H9 (cell line): ENCODE results near the gene IL1RAPL1. TPM values are rescaled to one million over a fixed set of nuclear protein-coding genes. Genes with fewer than 3 reads are reported as not detected.

ENCODE experiments used
- DNase-seq: peaks from one replicate; pipeline ENCODE4 v3.0.0-alpha.2; 2017
- H2AFZ ChIP-seq: one replicate; pipeline ENCODE4 v1.6.1; 2013; ENCODE audit warnings: mild to moderate bottlenecking, low read length, control low read depth, moderate library complexity
- H2AK5ac ChIP-seq: 2 replicates; pipeline ENCODE4 v1.6.1; 2013; ENCODE audit warnings: low read length, control low read depth, mixed read lengths; ENCODE audit not compliant: insufficient read length
- H2BK120ac ChIP-seq: one replicate; pipeline ENCODE4 v1.6.1; 2013; ENCODE audit warnings: low read depth, mild to moderate bottlenecking, low read length, control low read depth, inconsistent platforms; ENCODE audit not compliant: poor library complexity, severe bottlenecking
- H2BK12ac ChIP-seq: 2 replicates; pipeline ENCODE4 v1.6.1; 2013; ENCODE audit warnings: low read length, control low read depth, mixed read lengths, low read depth; ENCODE audit not compliant: insufficient read length
- H2BK15ac ChIP-seq: 2 replicates; pipeline ENCODE4 v1.6.1; 2013; ENCODE audit warnings: low read depth, low read length, control low read depth
- H2BK20ac ChIP-seq: one replicate; pipeline ENCODE4 v1.6.1; 2013; ENCODE audit warnings: low read depth, mild to moderate bottlenecking, low read length, control low read depth, inconsistent platforms; ENCODE audit not compliant: poor library complexity, severe bottlenecking
- H2BK5ac ChIP-seq: 2 replicates; pipeline ENCODE4 v1.6.1; 2013; ENCODE audit warnings: low read length, control low read depth, mixed read lengths; ENCODE audit not compliant: insufficient read length
- H3K14ac ChIP-seq: 2 replicates; pipeline ENCODE4 v1.6.1; 2013; ENCODE audit warnings: low read length, control low read depth; ENCODE audit not compliant: insufficient read depth
- H3K18ac ChIP-seq: 2 replicates; pipeline ENCODE4 v1.6.1; 2013; ENCODE audit warnings: low read depth, mild to moderate bottlenecking, mixed read lengths, low read length, control low read depth; ENCODE audit not compliant: insufficient read length
- H3K23ac ChIP-seq: 2 replicates; pipeline ENCODE4 v1.6.1; 2013; ENCODE audit warnings: low read length, control low read depth, mixed read lengths, low read depth; ENCODE audit not compliant: insufficient read length
- H3K23me2 ChIP-seq: 2 replicates; pipeline ENCODE4 v1.6.1; 2013; ENCODE audit warnings: low read depth, mild to moderate bottlenecking, mixed read lengths, low read length, control low read depth; ENCODE audit not compliant: insufficient read length, poor library complexity, severe bottlenecking
- H3K27ac ChIP-seq: 2 replicates; pipeline ENCODE4 v1.5.1; 2013; ENCODE audit warnings: low read length, control low read depth, mixed read lengths, low read depth; ENCODE audit not compliant: insufficient read length
- H3K27me3 ChIP-seq: 2 replicates; pipeline ENCODE4 v1.6.1; 2013; ENCODE audit warnings: low read length, control low read depth, inconsistent platforms; ENCODE audit not compliant: insufficient read depth
- H3K4ac ChIP-seq: 2 replicates; pipeline ENCODE4 v1.6.1; 2013; ENCODE audit warnings: low read depth, mild to moderate bottlenecking, control low read depth, inconsistent platforms, low read length, moderate library complexity
- H3K4me1 ChIP-seq: 2 replicates; pipeline ENCODE4 v1.6.1; 2013; ENCODE audit warnings: low read length, control low read depth, inconsistent platforms; ENCODE audit not compliant: insufficient read depth
- H3K4me2 ChIP-seq: 2 replicates; pipeline ENCODE4 v1.6.1; 2013; ENCODE audit warnings: low read length, control low read depth, mixed read lengths; ENCODE audit not compliant: insufficient read length, insufficient read depth
- H3K56ac ChIP-seq: 2 replicates; pipeline ENCODE4 v1.6.1; 2013; ENCODE audit warnings: low read depth, mild to moderate bottlenecking, mixed read lengths, low read length, control low read depth; ENCODE audit not compliant: insufficient read length
- H3K79me1 ChIP-seq: 2 replicates; pipeline ENCODE4 v1.6.1; 2013; ENCODE audit warnings: low read depth, mild to moderate bottlenecking, moderate library complexity, low read length, control low read depth, inconsistent platforms; ENCODE audit not compliant: insufficient read depth, poor library complexity, severe bottlenecking
- H3K79me2 ChIP-seq: 2 replicates; pipeline ENCODE4 v1.6.1; 2013; ENCODE audit warnings: low read length, control low read depth, inconsistent platforms; ENCODE audit not compliant: insufficient read depth
- H3K9ac ChIP-seq: 2 replicates; pipeline ENCODE4 v1.6.1; 2013; ENCODE audit warnings: low read length, control low read depth, mixed read lengths; ENCODE audit not compliant: insufficient read length; ENCODE audit errors: extremely low read depth
- H3K9me3 ChIP-seq: one replicate; pipeline ENCODE4 v1.6.1; 2013; ENCODE audit warnings: low read depth, low read length, inconsistent platforms; ENCODE audit not compliant: control insufficient read depth
- H3T11ph ChIP-seq: one replicate; pipeline ENCODE4 v1.6.1; 2013; ENCODE audit warnings: mild to moderate bottlenecking, low read length, control low read depth, inconsistent platforms
- H4K20me1 ChIP-seq: one replicate; pipeline ENCODE4 v1.6.1; 2013; ENCODE audit not compliant: control insufficient read depth, insufficient read length, insufficient read depth
- H4K5ac ChIP-seq: 2 replicates; pipeline ENCODE4 v1.6.1; 2013; ENCODE audit warnings: low read depth, mild to moderate bottlenecking, mixed read lengths, low read length, control low read depth; ENCODE audit not compliant: insufficient read length
- H4K8ac ChIP-seq: replicated peaks from 2 replicates; pipeline ENCODE4 v1.6.1; 2013; ENCODE audit warnings: low read length, control low read depth, mixed read lengths, low read depth; ENCODE audit not compliant: insufficient read length
- H4K91ac ChIP-seq: 2 replicates; pipeline ENCODE4 v1.6.1; 2013; ENCODE audit warnings: low read depth, mild to moderate bottlenecking, moderate library complexity, mixed read lengths, low read length, control low read depth; ENCODE audit not compliant: insufficient read length
- H3K27ac Mint-ChIP-seq, 3 experiments: 2 replicates in 2 of 3; 3 replicates in 1 of 3; pipeline ENCODE4 v1.8.0; 2020 to 2021; ENCODE audit warnings: mixed read lengths in 3 of 3, mild to moderate bottlenecking in 1 of 3, moderate library complexity in 1 of 3
- H3K27me3 Mint-ChIP-seq: 2 replicates; pipeline ENCODE4 v1.8.0; 2021; ENCODE audit warnings: low read depth, mild to moderate bottlenecking, moderate library complexity, mixed read lengths
- H3K36me3 Mint-ChIP-seq, 3 experiments: 2 replicates in 2 of 3; 3 replicates in 1 of 3; pipeline ENCODE4 v1.8.0; 2020 to 2021; ENCODE audit warnings: low read depth in 3 of 3, mixed read lengths in 3 of 3; ENCODE audit not compliant: insufficient read depth in 1 of 3
- H3K4me1 Mint-ChIP-seq, 2 experiments: 2 replicates each; pipeline ENCODE4 v1.8.0; 2020; ENCODE audit warnings: mixed read lengths in 2 of 2
- H3K4me3 Mint-ChIP-seq, 2 experiments: 2 replicates in 1 of 2; 3 replicates in 1 of 2; pipeline ENCODE4 v1.8.0; 2020 to 2021; ENCODE audit warnings: mild to moderate bottlenecking in 2 of 2, mixed read lengths in 2 of 2, moderate library complexity in 1 of 2
- H3K9me3 Mint-ChIP-seq, 2 experiments: 2 replicates in 1 of 2; 3 replicates in 1 of 2; pipeline ENCODE4 v1.8.0; 2020; ENCODE audit warnings: mild to moderate bottlenecking in 2 of 2, mixed read lengths in 2 of 2, moderate library complexity in 1 of 2
- WGBS: extraction: QIAGEN DNeasy Blood & Tissue Kit; methylation state at CpG from one replicate; pipeline ENCODE4 v1.1.7; 2013; ENCODE audit warnings: missing lambda C conversion rate, low lambda C conversion rate, mixed read lengths; ENCODE audit not compliant: insufficient read length; ENCODE audit errors: extremely low coverage; 5-methylcytosine and 5-hydroxymethylcytosine counted together
- total RNA-seq: library from RNA; stranded (reverse); gene quantifications from 2 replicates; pipeline ENCODE4 v1.2.1, GENCODE V29; 2021
- TF ChIP-seq, protein P1 (sequence below): fragments of 200-600 bp; sonication (generic); conservative IDR thresholded peaks from 3 replicates; pipeline ENCODE4 v1.8.0; 2021; ENCODE audit warnings: antibody characterized with exemption, mild to moderate bottlenecking

IL1RAPL1 gene
- total RNA-seq, 1 experiment from 2014 or later: 0.31 TPM

DNA sequence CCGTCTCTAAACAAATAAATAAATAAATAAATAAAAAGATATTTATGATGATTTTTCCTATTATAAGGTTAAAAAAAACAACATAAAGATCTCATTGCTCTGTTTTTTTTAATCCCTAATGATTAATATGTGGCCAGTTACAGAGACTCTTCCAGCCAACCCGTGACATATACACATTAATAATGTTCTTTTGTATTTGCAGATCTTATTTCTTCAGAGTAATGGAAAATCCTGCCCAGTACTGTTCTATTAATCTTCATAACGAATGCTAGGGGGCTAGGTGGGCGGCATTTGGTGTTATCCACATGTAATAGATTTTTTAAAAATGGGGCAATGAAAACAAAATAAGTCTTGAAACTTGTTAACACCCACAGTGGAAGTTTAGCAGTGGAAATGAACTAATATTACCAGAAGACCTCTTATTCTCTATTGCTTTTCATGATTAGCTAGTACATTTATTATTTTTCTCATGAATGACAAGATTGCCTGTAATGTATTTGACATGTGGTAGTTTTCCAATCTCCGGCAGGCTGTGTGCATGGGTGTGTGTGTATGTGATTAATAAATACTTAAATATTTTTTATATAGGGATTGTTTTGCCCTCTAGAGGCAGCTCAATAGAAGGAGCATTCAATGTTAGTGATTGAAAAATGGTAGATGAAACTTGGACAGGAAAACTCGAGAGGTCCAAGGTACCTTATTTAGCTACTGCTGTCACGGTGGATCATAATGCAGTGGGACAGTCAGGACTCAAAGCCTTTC is 457.4 kb downstream of the IL1RAPL1 start:
- H3K14ac ChIP-seq: no peak overlapping the region
- no peak overlapping the region for H4K5ac ChIP-seq
- no peak overlapping the region for H2BK20ac ChIP-seq
- H3K9ac ChIP-seq: no peak overlapping the region
- H4K8ac ChIP-seq: no peak overlapping the region
- no peak overlapping the region for H3K56ac ChIP-seq
- H3K9me3 Mint-ChIP-seq: peaks cover 0 to 29% of the 10 kb centered on the region in 2 experiments; a peak in 3 of 5 replicates
- H2BK12ac ChIP-seq: no peak overlapping the region
- H3K79me2 ChIP-seq: no peaks in the 10 kb centered on the region
- H3T11ph ChIP-seq: no peak overlapping the region
- DNase-seq: no peak
- H3K4me1 Mint-ChIP-seq: peaks cover 3 to 6% of the 10 kb centered on the region in 2 experiments
- H3K4me3 Mint-ChIP-seq: no peak overlapping the region
- H3K27ac Mint-ChIP-seq: no peak overlapping the region
- H3K79me1 ChIP-seq: no peaks in the 10 kb centered on the region
- TF ChIP-seq, protein P1, sequence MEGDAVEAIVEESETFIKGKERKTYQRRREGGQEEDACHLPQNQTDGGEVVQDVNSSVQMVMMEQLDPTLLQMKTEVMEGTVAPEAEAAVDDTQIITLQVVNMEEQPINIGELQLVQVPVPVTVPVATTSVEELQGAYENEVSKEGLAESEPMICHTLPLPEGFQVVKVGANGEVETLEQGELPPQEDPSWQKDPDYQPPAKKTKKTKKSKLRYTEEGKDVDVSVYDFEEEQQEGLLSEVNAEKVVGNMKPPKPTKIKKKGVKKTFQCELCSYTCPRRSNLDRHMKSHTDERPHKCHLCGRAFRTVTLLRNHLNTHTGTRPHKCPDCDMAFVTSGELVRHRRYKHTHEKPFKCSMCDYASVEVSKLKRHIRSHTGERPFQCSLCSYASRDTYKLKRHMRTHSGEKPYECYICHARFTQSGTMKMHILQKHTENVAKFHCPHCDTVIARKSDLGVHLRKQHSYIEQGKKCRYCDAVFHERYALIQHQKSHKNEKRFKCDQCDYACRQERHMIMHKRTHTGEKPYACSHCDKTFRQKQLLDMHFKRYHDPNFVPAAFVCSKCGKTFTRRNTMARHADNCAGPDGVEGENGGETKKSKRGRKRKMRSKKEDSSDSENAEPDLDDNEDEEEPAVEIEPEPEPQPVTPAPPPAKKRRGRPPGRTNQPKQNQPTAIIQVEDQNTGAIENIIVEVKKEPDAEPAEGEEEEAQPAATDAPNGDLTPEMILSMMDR: peak; percentile 38; the same call in 2 of the 3 replicates
- H3K27ac ChIP-seq: no peak overlapping the region
- no peaks in the 10 kb centered on the region for H3K27me3 ChIP-seq
- H3K4me1 ChIP-seq: no peaks in the 10 kb centered on the region
- H3K4me2 ChIP-seq: no peak overlapping the region
- no peaks in the 10 kb centered on the region for H3K9me3 ChIP-seq
- H2BK120ac ChIP-seq: no peak overlapping the region
- WGBS: no CpG with 5 or more reads among the region's 7 CpGs
- H3K23me2 ChIP-seq: no peaks in the 10 kb centered on the region
- H3K36me3 Mint-ChIP-seq: no peaks in the 10 kb centered on the region; a peak in 1 of 7 replicates
- H4K91ac ChIP-seq: no peak overlapping the region
- no peak overlapping the region for H2AFZ ChIP-seq
- H3K4ac ChIP-seq: no peak overlapping the region
- no peak overlapping the region for H3K23ac ChIP-seq
- H4K20me1 ChIP-seq: no peaks in the 10 kb centered on the region
- no peak overlapping the region for H2BK15ac ChIP-seq
- no peak overlapping the region for H3K18ac ChIP-seq
- H3K27me3 Mint-ChIP-seq: no peaks in the 10 kb centered on the region
- H2AK5ac ChIP-seq: no peak overlapping the region
- no peak overlapping the region for H2BK5ac ChIP-seq
